ENCODE results near the gene PPP1R27. TPM values are rescaled to one million over a fixed set of nuclear protein-coding genes. Genes with fewer than 3 reads are reported as not detected.

PPP1R27 gene
- total RNA-seq, 1 experiment from 2014 or later, result not detected

DNA sequence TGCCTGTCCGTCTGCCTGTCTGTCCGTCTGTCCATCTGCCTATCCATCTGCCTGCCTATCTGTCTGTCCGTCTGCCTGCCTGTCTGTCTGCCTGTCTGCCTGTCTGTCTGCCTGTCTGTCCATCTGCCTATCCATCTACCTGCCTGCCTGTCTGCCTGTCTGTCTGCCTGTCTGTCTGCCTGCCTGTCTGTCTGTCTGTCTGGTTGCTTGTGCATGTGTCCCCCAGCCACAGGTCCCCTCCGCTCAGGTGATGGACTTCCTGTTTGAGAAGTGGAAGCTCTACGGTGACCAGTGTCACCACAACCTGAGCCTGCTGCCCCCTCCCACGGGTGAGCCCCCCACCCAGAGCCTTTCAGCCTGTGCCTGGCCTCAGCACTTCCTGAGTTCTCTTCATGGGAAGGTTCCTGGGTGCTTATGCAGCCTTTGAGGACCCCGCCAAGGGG lies 25.3 kb downstream of the PPP1R27 start:
- Histone ChIP-seq H3K36me3 (ENCODE audit: insufficient read depth, low read length, poor library complexity, severe bottlenecking) (no peaks in the 10 kb centered on the region), H3K4me3 (ENCODE audit: low read depth, low read length, poor library complexity, severe bottlenecking) (no peak overlapping the region), H3K27me3 (replicated peaks; ENCODE audit: insufficient read depth, low read depth, low read length, poor library complexity) (peaks cover 51% of the 10 kb centered on the region), H3K9me3 (ENCODE audit: low read depth, low read length, poor library complexity, severe bottlenecking) (no peaks in the 10 kb centered on the region), H3K27ac (ENCODE audit: low read depth, low read length, poor library complexity, severe bottlenecking) (no peak overlapping the region), H3K4me1 (ENCODE audit: insufficient read depth, low read length, poor library complexity, severe bottlenecking) (no peaks in the 10 kb centered on the region)
- ChIA-PET POLR2A (ENCODE audit: low non-redundant PET) (no interaction called here), CTCF (no interaction called here)
- intact Hi-C loops (cut with micrococcal nuclease; ENCODE audit: unreplicated experiment), result no loop called here
- no TSS peak for BruUV-seq (replicated peaks)
- TF ChIP-seq, protein P1, sequence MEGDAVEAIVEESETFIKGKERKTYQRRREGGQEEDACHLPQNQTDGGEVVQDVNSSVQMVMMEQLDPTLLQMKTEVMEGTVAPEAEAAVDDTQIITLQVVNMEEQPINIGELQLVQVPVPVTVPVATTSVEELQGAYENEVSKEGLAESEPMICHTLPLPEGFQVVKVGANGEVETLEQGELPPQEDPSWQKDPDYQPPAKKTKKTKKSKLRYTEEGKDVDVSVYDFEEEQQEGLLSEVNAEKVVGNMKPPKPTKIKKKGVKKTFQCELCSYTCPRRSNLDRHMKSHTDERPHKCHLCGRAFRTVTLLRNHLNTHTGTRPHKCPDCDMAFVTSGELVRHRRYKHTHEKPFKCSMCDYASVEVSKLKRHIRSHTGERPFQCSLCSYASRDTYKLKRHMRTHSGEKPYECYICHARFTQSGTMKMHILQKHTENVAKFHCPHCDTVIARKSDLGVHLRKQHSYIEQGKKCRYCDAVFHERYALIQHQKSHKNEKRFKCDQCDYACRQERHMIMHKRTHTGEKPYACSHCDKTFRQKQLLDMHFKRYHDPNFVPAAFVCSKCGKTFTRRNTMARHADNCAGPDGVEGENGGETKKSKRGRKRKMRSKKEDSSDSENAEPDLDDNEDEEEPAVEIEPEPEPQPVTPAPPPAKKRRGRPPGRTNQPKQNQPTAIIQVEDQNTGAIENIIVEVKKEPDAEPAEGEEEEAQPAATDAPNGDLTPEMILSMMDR (conservative IDR thresholded peaks at IDR 0.05; ENCODE audit: low read depth, low read length), result no peak
- TF ChIP-seq EZH2 (IDR thresholded peaks at IDR 0.05; ENCODE audit: borderline replicate concordance, low read depth, low read length, poor library complexity, severe bottlenecking), result no peak
- no peak for DNase-seq (ENCODE audit: low spot score)

DNA sequence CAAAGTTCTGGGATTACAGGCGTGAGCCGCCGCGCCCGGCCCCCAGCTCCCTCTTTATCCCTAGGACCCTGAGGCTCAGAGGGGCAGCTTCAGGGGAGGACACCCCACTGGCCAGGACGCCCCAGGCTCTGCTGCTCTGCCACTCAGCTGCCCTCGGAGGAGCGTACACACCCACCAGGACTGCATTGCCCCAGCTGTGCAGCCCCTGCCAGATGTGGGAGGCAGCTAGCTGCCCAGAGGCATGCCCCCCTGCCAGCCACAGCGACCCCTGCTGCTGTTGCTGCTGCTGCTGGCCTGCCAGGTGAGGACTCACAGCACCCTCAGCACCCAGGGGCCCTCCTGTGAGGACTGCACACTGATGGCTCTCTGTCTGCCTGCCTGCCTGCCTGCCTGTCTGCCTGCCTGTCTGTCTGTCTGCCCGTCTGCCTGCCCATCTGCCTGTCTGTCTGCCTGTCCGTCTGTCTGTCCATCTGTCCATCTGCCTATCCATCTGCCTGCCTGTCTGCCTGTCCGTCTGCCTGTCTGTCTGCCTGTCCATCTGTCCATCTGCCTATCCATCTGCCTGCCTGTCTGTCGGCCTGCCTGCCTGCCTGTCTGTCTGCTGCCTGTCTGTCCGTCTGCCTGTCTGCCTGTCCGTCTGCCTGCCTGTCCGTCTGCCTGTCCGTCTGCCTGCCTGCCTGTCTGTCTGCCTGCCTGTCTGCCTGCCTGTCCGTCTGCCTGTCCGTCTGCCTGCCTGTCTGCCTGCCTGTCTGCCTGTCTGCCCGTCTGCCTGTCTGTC lies 25.9 kb downstream of the PPP1R27 start:
- TF ChIP-seq, protein P1 (conservative IDR thresholded peaks at IDR 0.05; ENCODE audit: low read depth, low read length), result no peak
- TF ChIP-seq EZH2 (IDR thresholded peaks at IDR 0.05; ENCODE audit: borderline replicate concordance, low read depth, low read length, poor library complexity, severe bottlenecking), result no peak
- peaks cover 57% of the 10 kb centered on the region for H3K27me3 ChIP-seq (replicated peaks; ENCODE audit: insufficient read depth, low read depth, low read length, poor library complexity)
- no TSS peak for BruUV-seq (replicated peaks)
- H3K9me3 ChIP-seq (ENCODE audit: low read depth, low read length, poor library complexity, severe bottlenecking), result no peaks in the 10 kb centered on the region
- H3K4me3 ChIP-seq (ENCODE audit: low read depth, low read length, poor library complexity, severe bottlenecking), result no peak overlapping the region
- H3K4me1 ChIP-seq (ENCODE audit: insufficient read depth, low read length, poor library complexity, severe bottlenecking), result no peaks in the 10 kb centered on the region
- H3K27ac ChIP-seq (ENCODE audit: low read depth, low read length, poor library complexity, severe bottlenecking), result no peak overlapping the region
- intact Hi-C loops (cut with micrococcal nuclease; ENCODE audit: unreplicated experiment), result no loop called here
- DNase-seq (ENCODE audit: low spot score), result no peak
- POLR2A ChIA-PET (ENCODE audit: low non-redundant PET), result no interaction called here
- no peaks in the 10 kb centered on the region for H3K36me3 ChIP-seq (ENCODE audit: insufficient read depth, low read length, poor library complexity, severe bottlenecking)
- CTCF ChIA-PET, result interaction anchor here (0.5 kb wide), 1 partner anchor 135 kb away, joined by 5 read pairs; no protein-coding TSS in a partner anchor

DNA sequence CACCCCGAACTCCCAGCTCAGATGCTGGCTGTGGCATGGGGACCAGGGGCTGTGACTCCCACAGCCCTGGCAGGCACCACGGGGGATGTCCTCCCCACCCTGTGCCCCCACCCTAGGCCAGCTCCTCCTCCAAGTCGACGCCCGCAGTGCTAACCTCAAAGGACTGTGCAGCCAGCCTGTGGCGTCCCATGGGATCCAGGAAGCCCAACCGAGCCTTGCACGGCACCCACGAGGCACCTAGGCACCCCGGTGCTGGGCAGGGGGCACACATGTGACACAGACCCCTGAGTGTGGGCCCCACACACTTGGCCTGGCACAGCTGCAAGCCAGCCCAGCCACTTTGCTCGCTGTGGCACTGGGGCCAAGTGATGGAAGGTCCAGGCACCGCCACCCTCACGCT lies 27.0 kb downstream of the PPP1R27 start:
- DNase-seq (ENCODE audit: low spot score), result no peak
- no peak for TF ChIP-seq EZH2 (IDR thresholded peaks at IDR 0.05; ENCODE audit: borderline replicate concordance, low read depth, low read length, poor library complexity, severe bottlenecking)
- TF ChIP-seq, protein P1 (conservative IDR thresholded peaks at IDR 0.05; ENCODE audit: low read depth, low read length), result no peak
- Histone ChIP-seq H3K27ac (ENCODE audit: low read depth, low read length, poor library complexity, severe bottlenecking) (no peak overlapping the region), H3K27me3 (replicated peaks; ENCODE audit: insufficient read depth, low read depth, low read length, poor library complexity) (peaks cover 68% of the 10 kb centered on the region), H3K36me3 (ENCODE audit: insufficient read depth, low read length, poor library complexity, severe bottlenecking) (no peaks in the 10 kb centered on the region), H3K9me3 (ENCODE audit: low read depth, low read length, poor library complexity, severe bottlenecking) (no peaks in the 10 kb centered on the region), H3K4me3 (ENCODE audit: low read depth, low read length, poor library complexity, severe bottlenecking) (no peak overlapping the region), H3K4me1 (ENCODE audit: insufficient read depth, low read length, poor library complexity, severe bottlenecking) (no peaks in the 10 kb centered on the region)
- ChIA-PET POLR2A (ENCODE audit: low non-redundant PET) (no interaction called here), CTCF (no interaction called here)
- intact Hi-C loops (cut with micrococcal nuclease; ENCODE audit: unreplicated experiment), result no loop called here
- BruUV-seq (replicated peaks), result no TSS peak
